LNCAP (cell line): ENCODE data around the gene RFTN2.

Experiments
- CTCF ChIP-seq: fragments of 450-650 bp; IDR thresholded peaks from 2 replicates; pipeline ENCODE4 v1.5.1; 2017; ENCODE audit warnings: mild to moderate bottlenecking

Gene RFTN2

GRCh38 chr2:197675711-197676188 lies 363 bp upstream of the RFTN2 start:
- TF ChIP-seq CTCF, result no peak

GRCh38 chr2:197674591-197674990 lies 796 bp downstream of the RFTN2 start:
- no peak for TF ChIP-seq CTCF

- no peak for TF ChIP-seq CTCF
Measured at GRCh38 chr2:197674060-197674459, 1.3 kb downstream of the RFTN2 start.

GRCh38 chr2:197673606-197674005 lies 1.8 kb downstream of the RFTN2 start:
- no peak for TF ChIP-seq CTCF

- no peak for TF ChIP-seq CTCF
Measured at GRCh38 chr2:197673106-197673505, 2.3 kb downstream of the RFTN2 start.

GRCh38 chr2:197672371-197672893 lies 3.0 kb downstream of the RFTN2 start:
- no peak for TF ChIP-seq CTCF

- TF ChIP-seq CTCF, result no peak
Measured at GRCh38 chr2:197669077-197669476, 6.3 kb downstream of the RFTN2 start.

- TF ChIP-seq CTCF, result no peak
Measured at GRCh38 chr2:197668296-197668695, 7.1 kb downstream of the RFTN2 start.
